AML-193 (cell line): ENCODE results near the gene ZFAND4.
A peak's percentile ranks its signal among the peaks of the same experiment; 100 is the strongest.
"Not testable (repeated sequence)": the region's sequence is repeated elsewhere in the genome, so short reads cannot be mapped to it uniquely, and the experiment has no call there.

Experiments
- DNase-seq, 2 experiments: peaks; one replicate each; lab custom pipeline; 2025; lab: John Stamatoyannopoulos, UW

Gene ZFAND4

DNA sequence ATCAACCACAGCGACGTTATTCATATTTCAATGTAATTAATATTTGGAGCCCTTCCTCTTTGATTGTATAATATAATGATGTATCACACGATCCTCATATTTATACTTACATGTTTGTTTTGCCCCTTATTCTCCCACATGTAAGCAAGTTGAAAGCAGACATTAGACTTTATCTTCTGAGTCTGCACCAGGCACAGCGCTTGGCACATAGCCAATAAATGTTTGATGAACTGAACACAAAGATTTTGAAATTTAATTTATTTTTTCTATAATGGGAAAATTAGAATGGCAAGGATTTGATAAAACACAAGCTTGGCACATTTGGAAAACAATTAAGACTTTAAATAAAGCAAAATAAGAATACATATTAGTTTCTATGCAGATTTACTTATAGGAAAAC lies 31.6 kb downstream of the ZFAND4 start:
- no peak for DNase-seq

DNA sequence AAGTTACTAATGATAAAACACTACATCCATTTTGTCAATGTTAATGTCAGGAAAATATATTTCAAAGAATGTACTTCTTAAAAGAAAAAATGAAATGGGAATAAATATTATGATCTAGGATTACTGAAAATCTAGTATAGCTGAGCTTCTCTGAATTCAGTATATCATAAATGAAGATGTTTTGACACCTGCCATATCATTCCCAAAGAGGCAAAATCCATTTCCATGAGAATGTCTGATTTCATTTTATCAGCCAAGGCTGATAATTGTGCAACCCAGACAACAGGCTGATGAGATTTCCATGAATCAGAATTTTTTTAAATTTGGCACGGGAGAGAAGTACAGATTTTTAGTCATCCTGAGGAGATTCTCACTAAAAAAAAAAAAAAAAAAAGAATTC lies 32.5 kb downstream of the ZFAND4 start:
- DNase-seq, result no peak

DNA sequence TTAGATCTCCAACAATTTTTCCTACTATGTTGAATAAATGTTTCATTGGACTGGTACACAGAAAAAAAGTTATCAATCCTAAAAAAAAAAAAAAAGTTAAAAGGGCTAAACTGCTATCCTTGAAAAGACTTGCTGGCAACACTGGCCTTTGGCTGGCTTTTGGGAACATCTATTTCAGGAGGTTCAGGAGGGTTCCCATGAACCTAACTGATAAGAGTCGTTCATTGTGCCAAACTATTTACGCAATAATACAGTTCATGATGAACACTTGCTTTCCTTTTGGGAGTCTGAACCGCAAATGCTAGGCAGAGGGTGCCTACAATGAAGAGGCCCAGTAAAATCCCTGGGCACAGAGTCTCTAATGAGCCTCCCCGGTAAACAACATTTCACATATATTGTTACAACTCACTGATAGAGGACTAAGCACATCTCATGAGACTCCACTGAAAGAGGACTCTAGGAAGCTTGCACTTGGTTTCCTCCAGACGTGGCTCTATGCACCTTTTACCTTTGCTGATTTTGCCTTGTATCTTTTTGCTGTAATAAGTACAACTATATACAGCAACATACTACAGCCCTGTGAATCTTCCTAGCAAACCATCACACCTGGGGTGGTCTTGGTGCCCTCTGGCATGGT lies 45.0 kb downstream of the ZFAND4 start:
- DNase-seq, result no peak

DNA sequence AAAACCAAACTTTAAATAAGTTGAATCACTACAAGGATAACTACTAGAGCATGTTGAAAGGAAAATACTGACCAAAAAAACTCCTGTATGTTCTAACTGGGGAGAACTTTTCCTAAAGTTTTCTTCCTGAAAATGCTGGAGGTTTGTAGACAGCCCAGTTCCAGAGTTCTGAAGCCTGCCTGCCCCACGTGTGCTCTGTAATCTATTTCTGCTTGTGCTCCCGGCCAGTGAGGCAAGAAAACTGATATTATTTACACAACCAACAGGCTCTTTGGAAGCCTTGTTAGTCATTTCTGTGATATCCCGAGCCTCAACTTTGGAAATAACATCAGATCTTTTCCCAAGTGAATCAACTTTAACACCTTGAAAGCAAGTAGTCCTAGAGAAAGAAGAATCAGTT lies 46.7 kb downstream of the ZFAND4 start:
- DNase-seq, result no peak

- no peak for DNase-seq
Measured at GRCh38 chr10:45624724-45625123, 47.8 kb downstream of the ZFAND4 start.

GRCh38 chr10:45614869-45615268 lies 57.7 kb downstream of the ZFAND4 start:
- DNase-seq, result no peak

- no peak for DNase-seq
Measured at GRCh38 chr10:45612741-45613140, 59.8 kb downstream of the ZFAND4 start.

DNA sequence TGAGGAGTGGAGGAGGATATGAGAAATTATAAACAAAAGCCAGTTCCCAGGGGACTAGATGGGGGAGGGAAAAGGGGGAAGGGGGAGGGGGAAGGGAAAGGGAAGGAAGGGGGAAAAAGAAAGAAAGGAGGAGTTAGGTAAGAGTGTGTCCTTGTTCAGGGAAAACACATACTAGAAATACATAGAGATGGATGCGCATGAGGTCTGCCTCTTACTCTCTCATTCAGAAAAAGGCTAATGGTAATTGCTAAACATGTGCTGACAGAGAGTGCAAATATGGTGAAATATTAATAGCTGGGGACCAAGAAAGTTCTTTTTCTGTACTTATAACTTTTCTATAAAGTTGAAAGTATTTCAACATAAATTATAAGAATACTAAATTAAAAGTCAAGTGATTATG lies 64.5 kb downstream of the ZFAND4 start:
- no peak for DNase-seq

- no peak for DNase-seq
Measured at GRCh38 chr10:45607276-45607675, 65.3 kb downstream of the ZFAND4 start.

DNA sequence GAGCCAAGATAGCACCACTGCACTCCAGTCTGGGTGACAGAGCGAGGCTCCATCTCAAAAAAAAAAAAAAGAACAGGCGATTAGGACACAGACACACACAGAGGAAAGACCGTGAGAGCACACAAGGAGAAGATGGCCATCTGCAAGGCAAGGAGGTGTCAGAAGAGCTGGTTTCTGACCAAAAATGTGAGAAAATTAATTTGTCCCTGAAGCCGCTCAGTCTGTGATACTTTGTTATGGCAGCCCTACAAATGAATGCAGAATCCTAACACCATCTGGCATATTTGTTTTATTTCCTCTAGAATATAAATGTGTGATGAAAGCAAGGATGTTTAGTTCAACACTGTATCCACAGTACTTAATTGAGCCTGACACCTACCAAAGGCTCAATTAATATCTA lies 69.7 kb downstream of the ZFAND4 start:
- no peak for DNase-seq

DNA sequence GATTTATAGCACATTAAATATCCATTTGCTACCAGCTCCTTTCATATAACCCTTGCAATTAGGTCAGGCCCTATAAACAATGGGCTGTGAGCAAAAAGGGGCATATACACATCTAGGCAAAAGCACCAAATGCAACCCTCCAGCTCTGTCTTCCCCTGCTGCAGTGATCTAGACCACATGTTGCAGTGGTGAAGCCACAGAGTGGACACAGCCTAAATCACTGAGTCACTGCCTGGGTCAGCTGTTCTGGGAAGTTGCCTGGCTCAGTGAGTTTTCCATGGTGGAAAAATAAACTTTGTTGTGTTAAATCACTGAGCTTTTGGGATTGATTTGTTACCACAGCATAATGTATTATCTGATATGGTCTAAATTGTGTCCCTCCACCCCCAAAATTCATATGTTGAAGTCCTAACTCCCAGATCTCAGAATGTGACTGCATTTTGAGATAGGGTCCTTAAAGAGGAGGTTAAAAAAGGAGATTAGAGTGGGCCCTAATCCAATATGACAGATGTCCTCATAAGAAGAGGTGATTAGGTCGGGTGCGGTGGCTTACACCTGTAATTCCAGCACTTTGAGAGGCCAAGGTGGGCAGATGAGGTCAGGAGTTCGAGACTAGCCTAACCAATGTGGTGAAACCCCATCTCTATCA lies 70.4 kb downstream of the ZFAND4 start:
- no peak for DNase-seq

GRCh38 chr10:45601254-45601930 lies 71.2 kb downstream of the ZFAND4 start:
- not testable (repeated sequence) for DNase-seq

DNA sequence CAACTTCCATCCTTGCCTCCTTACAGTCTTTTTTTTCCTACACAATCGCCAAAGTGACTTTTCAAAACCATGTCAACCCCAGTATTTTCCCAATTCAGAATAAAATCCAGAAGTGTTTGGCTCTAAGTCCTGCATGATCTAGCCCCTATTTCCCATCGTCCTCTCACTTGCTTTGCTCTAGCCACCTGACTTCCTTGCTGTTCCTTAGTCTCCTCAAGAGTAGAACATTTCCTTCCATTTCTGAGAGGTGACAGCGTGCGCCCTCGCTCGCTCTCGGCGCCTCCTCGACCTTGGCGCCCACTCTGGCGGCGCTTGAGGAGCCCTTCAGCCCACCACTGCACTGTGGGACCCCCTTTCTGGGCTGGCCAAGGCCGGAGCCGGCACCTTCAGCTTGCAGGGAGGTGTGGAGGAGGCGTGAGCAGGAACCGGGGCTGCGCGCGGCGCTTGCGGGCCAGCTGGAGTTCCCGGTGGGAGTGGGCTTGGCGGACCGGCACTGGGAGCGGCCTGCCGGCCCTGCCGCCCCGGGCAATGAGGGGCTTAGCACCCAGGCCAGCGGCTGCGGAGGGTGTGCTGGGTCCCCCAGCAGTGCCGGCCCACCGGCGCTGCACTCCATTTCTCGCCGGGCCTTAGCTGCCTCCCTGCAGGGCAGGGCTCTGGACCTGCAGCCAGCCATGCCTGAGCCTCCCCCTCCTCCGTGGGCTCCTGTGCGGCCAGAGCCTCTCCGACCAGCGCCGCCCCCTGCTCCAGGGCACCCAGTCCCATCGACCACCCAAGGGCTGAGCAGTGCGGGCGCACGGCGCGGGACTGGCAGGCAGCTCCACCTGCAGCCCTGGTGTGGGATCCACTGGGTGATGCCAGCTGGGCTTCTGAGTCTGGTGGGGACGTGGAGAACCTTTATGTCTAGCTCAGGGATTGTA lies 72.0 kb downstream of the ZFAND4 start:
- DNase-seq, result not testable (repeated sequence)

- DNase-seq, result no peak
Measured at GRCh38 chr10:45599646-45600045, 72.9 kb downstream of the ZFAND4 start.

DNA sequence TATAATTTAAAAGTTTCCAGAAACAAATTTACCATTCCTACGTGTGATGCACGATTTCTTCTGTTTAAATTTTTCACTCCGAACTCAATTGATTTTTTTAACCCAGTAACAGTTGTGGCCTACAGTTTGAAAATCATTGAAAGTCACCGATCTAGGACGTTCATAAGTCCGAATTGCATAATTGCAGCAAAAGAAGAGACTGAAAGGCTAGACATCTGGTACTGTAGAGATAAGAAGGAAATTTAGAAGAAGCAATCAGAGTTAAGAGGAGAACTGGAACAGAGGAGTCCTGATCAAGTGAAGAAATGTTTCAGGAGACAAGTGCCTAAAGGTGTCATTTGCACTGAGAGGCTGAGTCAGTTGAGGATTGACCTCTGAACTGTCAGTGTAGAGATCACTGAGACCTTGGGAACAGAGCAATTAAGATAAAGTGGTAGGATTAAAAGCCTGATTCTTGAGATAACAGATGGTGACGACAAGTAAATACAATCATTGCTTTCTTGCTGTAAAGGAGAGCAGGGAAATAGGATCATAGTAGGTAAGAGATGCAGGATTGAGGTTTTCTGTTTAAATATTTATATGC lies 73.5 kb downstream of the ZFAND4 start:
- DNase-seq, result no peak

DNA sequence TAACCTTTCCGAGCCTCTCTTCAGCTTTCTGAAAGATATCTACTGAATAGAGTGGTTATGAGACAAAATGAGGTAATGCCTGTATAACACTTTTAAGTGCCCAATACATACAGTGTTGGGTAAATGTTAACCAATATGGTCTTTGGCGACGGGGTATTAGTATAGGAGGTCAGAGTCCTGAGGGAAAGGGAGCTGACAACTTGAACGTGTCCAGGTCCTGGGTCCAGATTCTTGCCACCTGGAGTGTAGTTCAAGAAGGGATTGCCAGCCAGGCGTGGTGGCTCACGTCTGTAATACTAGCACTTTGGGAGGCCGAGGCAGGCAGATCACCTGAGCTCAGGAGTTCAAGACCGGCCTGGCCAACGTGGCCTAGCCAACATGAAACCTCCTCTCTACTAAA lies 76.0 kb downstream of the ZFAND4 start:
- DNase-seq, result no peak

- peak; percentile 75 to 78 for DNase-seq
Measured at GRCh38 chr10:45594276-45595157, 78.1 kb downstream of the ZFAND4 start.

- no peak for DNase-seq
Measured at GRCh38 chr10:45593938-45594275, 78.7 kb downstream of the ZFAND4 start.

- peak; percentile 56 to 62 for DNase-seq
Measured at GRCh38 chr10:45592926-45593325, 79.6 kb downstream of the ZFAND4 start.

GRCh38 chr10:45592432-45592831 lies 80.1 kb downstream of the ZFAND4 start:
- DNase-seq, result peak in 1 of 2 experiments; percentile 25

GRCh38 chr10:45591280-45591679 lies 81.3 kb downstream of the ZFAND4 start:
- no peak for DNase-seq
